Mesendoderm (in vitro differentiated cells): ENCODE results near the gene ARHGAP27.

Experiments used
- DNase-seq: peaks from one replicate; pipeline ENCODE4 v3.0.0; 2013
- H2AK5ac ChIP-seq: 2 replicates; pipeline ENCODE4 v1.6.1; 2013; ENCODE audit warnings: low read length, inconsistent platforms
- H2BK120ac ChIP-seq: 2 replicates; pipeline ENCODE4 v1.6.1; 2013; ENCODE audit warnings: low read depth, mild to moderate bottlenecking, low read length, moderate library complexity, mixed read lengths
- H2BK15ac ChIP-seq: replicated peaks from 2 replicates; pipeline ENCODE4 v1.6.1; 2013; ENCODE audit warnings: low read depth, mild to moderate bottlenecking, moderate library complexity
- H2BK5ac ChIP-seq: 2 replicates; pipeline ENCODE4 v1.6.1; 2013; ENCODE audit warnings: low read length, inconsistent platforms
- H3K18ac ChIP-seq: 2 replicates; pipeline ENCODE4 v1.6.1; 2013; ENCODE audit warnings: mild to moderate bottlenecking, low read length, mixed read lengths
- H3K23ac ChIP-seq: one replicate; pipeline ENCODE4 v1.6.1; 2013; ENCODE audit warnings: low read length
- H3K27ac ChIP-seq: 2 replicates; pipeline ENCODE4 v1.5.1; 2013; ENCODE audit warnings: low read depth, mild to moderate bottlenecking, inconsistent platforms, low read length, moderate library complexity
- H3K27me3 ChIP-seq: 2 replicates; pipeline ENCODE4 v1.6.1; 2013; ENCODE audit warnings: low read length, control low read depth, mild to moderate bottlenecking, inconsistent platforms; ENCODE audit not compliant: insufficient read depth, poor library complexity
- H3K36me3 ChIP-seq: 2 replicates; pipeline ENCODE4 v1.6.1; 2013; ENCODE audit warnings: low read length, inconsistent platforms; ENCODE audit not compliant: control insufficient read depth, insufficient read depth
- H3K4ac ChIP-seq: one replicate; pipeline ENCODE4 v1.6.1; 2013; ENCODE audit warnings: low read depth, mild to moderate bottlenecking, low read length, moderate library complexity
- H3K4me1 ChIP-seq: 2 replicates; pipeline ENCODE4 v1.6.1; 2013; ENCODE audit warnings: low read depth, low read length, inconsistent platforms; ENCODE audit not compliant: control insufficient read depth
- H3K4me2 ChIP-seq: 2 replicates; pipeline ENCODE4 v1.6.1; 2013; ENCODE audit warnings: low read length
- H3K4me3 ChIP-seq: 2 replicates; pipeline ENCODE4 v1.5.1; 2013; ENCODE audit warnings: mild to moderate bottlenecking, low read length
- H3K56ac ChIP-seq: one replicate; pipeline ENCODE4 v1.6.1; 2013; ENCODE audit warnings: low read length
- H3K79me1 ChIP-seq: 2 replicates; pipeline ENCODE4 v1.6.1; 2013; ENCODE audit warnings: low read length, inconsistent platforms
- H3K79me2 ChIP-seq: 2 replicates; pipeline ENCODE4 v1.6.1; 2013; ENCODE audit warnings: mild to moderate bottlenecking, low read length; ENCODE audit not compliant: control insufficient read depth, insufficient read depth
- H3K9ac ChIP-seq: 2 replicates; pipeline ENCODE4 v1.6.1; 2013; ENCODE audit warnings: low read length, inconsistent platforms
- H4K5ac ChIP-seq: one replicate; pipeline ENCODE4 v1.6.1; 2013; ENCODE audit warnings: low read length
- H4K8ac ChIP-seq: one replicate; pipeline ENCODE4 v1.6.1; 2013; ENCODE audit warnings: low read depth, mild to moderate bottlenecking, control low read depth, low read length, moderate library complexity
- WGBS: extraction: QIAGEN DNeasy Blood & Tissue Kit; methylation state at CpG from one replicate; pipeline ENCODE4 v1.1.7; 2013; ENCODE audit warnings: low lambda C conversion rate, missing lambda C conversion rate; ENCODE audit not compliant: insufficient coverage; ENCODE audit errors: extremely low coverage; 5-methylcytosine and 5-hydroxymethylcytosine counted together

The ARHGAP27 gene

GRCh38 chr17:45436161-45436560, 3.5 kb upstream of the ARHGAP27 start:
- Histone ChIP-seq H3K36me3 (no peaks in the 10 kb centered on the region), H3K4me2 (no peak overlapping the region), H3K79me2 (no peaks in the 10 kb centered on the region), H3K9ac (no peak overlapping the region), H3K4me1 (no peaks in the 10 kb centered on the region), H2AK5ac (no peak overlapping the region), H3K27me3 (no peaks in the 10 kb centered on the region), H2BK5ac (no peak overlapping the region), H2BK15ac (no peak overlapping the region), H3K4me3 (no peak overlapping the region), H3K18ac (no peak overlapping the region), H3K79me1 (no peaks in the 10 kb centered on the region), H3K23ac (no peak overlapping the region), H4K5ac (no peak overlapping the region), H3K4ac (no peak overlapping the region), H3K27ac (no peak overlapping the region), H4K8ac (no peak overlapping the region), H3K56ac (no peak overlapping the region), H2BK120ac (no peak overlapping the region)
- WGBS: no CpG with 5 or more reads among the region's 10 CpGs
- peak; percentile 51 for DNase-seq

DNA sequence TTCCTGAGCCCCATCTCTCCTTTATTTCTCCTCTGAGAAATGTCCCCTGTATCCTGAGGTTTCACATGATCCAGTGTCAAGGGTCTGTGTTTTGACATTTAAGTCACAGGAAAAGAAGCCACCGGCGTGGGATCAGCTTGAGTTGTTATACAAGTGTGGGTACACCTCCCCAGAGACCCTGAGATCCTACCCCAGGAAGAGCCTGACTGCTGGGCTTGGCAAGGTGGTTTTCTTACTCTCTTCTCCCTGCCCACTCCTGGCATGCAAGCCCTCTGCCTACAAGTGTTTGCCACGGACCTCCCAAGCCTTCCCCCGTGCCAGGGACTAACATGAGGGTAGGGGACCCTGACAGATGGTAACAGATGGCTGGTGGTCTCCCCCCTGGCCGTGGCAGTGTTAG, 2.8 kb upstream of the ARHGAP27 start:
- no CpG with 5 or more reads among the region's 5 CpGs for WGBS
- H4K8ac ChIP-seq: no peak overlapping the region
- H4K5ac ChIP-seq: no peak overlapping the region
- H3K27me3 ChIP-seq: peaks cover 5% of the 10 kb centered on the region
- H3K9ac ChIP-seq: no peak overlapping the region
- no peak overlapping the region for H3K4ac ChIP-seq
- H3K36me3 ChIP-seq: no peaks in the 10 kb centered on the region
- H2AK5ac ChIP-seq: no peak overlapping the region
- H3K23ac ChIP-seq: no peak overlapping the region
- H3K79me2 ChIP-seq: no peaks in the 10 kb centered on the region
- H3K56ac ChIP-seq: no peak overlapping the region
- H3K4me1 ChIP-seq: no peaks in the 10 kb centered on the region
- no peak overlapping the region for H2BK15ac ChIP-seq
- no peaks in the 10 kb centered on the region for H3K79me1 ChIP-seq
- no peak overlapping the region for H2BK120ac ChIP-seq
- no peak overlapping the region for H3K4me3 ChIP-seq
- H3K27ac ChIP-seq: no peak overlapping the region
- no peak overlapping the region for H3K18ac ChIP-seq
- H2BK5ac ChIP-seq: no peak overlapping the region
- no peak for DNase-seq
- no peak overlapping the region for H3K4me2 ChIP-seq

GRCh38 chr17:45433159-45433535, 477 bp upstream of the ARHGAP27 start:
- H3K56ac ChIP-seq: peak overlapping the region; percentile 67
- peaks cover 25% of the 10 kb centered on the region for H3K27me3 ChIP-seq
- H3K79me2 ChIP-seq: no peaks in the 10 kb centered on the region
- no peak overlapping the region for H2AK5ac ChIP-seq
- H3K27ac ChIP-seq: no peak overlapping the region
- no peak overlapping the region for H2BK5ac ChIP-seq
- no peaks in the 10 kb centered on the region for H3K4me1 ChIP-seq
- no CpG with 5 or more reads among the region's 4 CpGs for WGBS
- no peak overlapping the region for H4K5ac ChIP-seq
- no peak overlapping the region for H3K23ac ChIP-seq
- H3K79me1 ChIP-seq: no peaks in the 10 kb centered on the region
- H2BK15ac ChIP-seq: no peak overlapping the region
- no peak overlapping the region for H3K9ac ChIP-seq
- H3K36me3 ChIP-seq: no peaks in the 10 kb centered on the region
- no peak overlapping the region for H2BK120ac ChIP-seq
- no peak overlapping the region for H3K4me3 ChIP-seq
- no peak for DNase-seq
- H4K8ac ChIP-seq: no peak overlapping the region
- H3K4ac ChIP-seq: no peak overlapping the region
- no peak overlapping the region for H3K4me2 ChIP-seq
- peak overlapping the region; percentile 7 for H3K18ac ChIP-seq

GRCh38 chr17:45431531-45432404, 902 bp downstream of the ARHGAP27 start:
- Histone ChIP-seq H3K9ac (peak overlapping the region; percentile 65), H3K36me3 (no peaks in the 10 kb centered on the region), H2BK15ac (no peak overlapping the region), H3K18ac (no peak overlapping the region), H3K4ac (no peak overlapping the region), H4K8ac (no peak overlapping the region), H3K27ac (no peak overlapping the region), H3K56ac (peak overlapping the region; percentile 73), H2BK5ac (no peak overlapping the region), H3K4me1 (no peaks in the 10 kb centered on the region), H2BK120ac (no peak overlapping the region), H2AK5ac (no peak overlapping the region), H3K79me1 (no peaks in the 10 kb centered on the region), H4K5ac (no peak overlapping the region), H3K23ac (no peak overlapping the region), H3K4me2 (peak overlapping the region; percentile 94), H3K27me3 (peaks cover 25% of the 10 kb centered on the region), H3K79me2 (no peaks in the 10 kb centered on the region), H3K4me3 (peak overlapping the region; percentile 57)
- peak; percentile 94 for DNase-seq
- no CpG with 5 or more reads among the region's 64 CpGs for WGBS

- Histone ChIP-seq H3K4me1 (no peaks in the 10 kb centered on the region), H2AK5ac (no peak overlapping the region), H3K56ac (peak overlapping the region; percentile 73), H4K5ac (no peak overlapping the region), H2BK15ac (no peak overlapping the region), H3K79me1 (no peaks in the 10 kb centered on the region), H4K8ac (no peak overlapping the region), H3K27me3 (peaks cover 25% of the 10 kb centered on the region), H3K27ac (no peak overlapping the region), H3K4me2 (peak overlapping the region; percentile 62), H3K23ac (peak overlapping the region; percentile 45), H2BK120ac (no peak overlapping the region), H3K79me2 (no peaks in the 10 kb centered on the region), H3K4ac (no peak overlapping the region), H3K36me3 (no peaks in the 10 kb centered on the region), H3K18ac (no peak overlapping the region), H2BK5ac (no peak overlapping the region), H3K9ac (peak overlapping the region; percentile 54), H3K4me3 (peak overlapping the region; percentile 34)
- WGBS: no CpG with 5 or more reads among the region's 47 CpGs
- peak; percentile 67 for DNase-seq
Observed at GRCh38 chr17:45430738-45431530, 1.7 kb downstream of the ARHGAP27 start.
